Ecto neural progenitor cell (in vitro differentiated cells): Measurements from ENCODE around the gene SLC35A2.
"Not testable (repeated sequence)": the region's sequence is repeated elsewhere in the genome, so short reads cannot be mapped to it uniquely, and the experiment has no call there.

Source experiments
- DNase-seq: peaks from one replicate; pipeline ENCODE4 v3.0.0-alpha.2; 2018; ENCODE audit warnings: low spot score

The SLC35A2 gene

GRCh38 chrX:48902776-48903175 is 8.7 kb downstream of the SLC35A2 start:
- no peak for DNase-seq

GRCh38 chrX:48902135-48902534 is 9.3 kb downstream of the SLC35A2 start:
- DNase-seq: peak; percentile 33

GRCh38 chrX:48901069-48901468 is 10.4 kb downstream of the SLC35A2 start:
- no peak for DNase-seq

- DNase-seq: no peak
Observed at GRCh38 chrX:48899078-48899410, 12.4 kb downstream of the SLC35A2 start.

- DNase-seq: peak; percentile 90
Observed at GRCh38 chrX:48897625-48898306, 13.7 kb downstream of the SLC35A2 start, which contains the start of the genes PQBP1 and TIMM17B. TSS of gene PQBP1 (plus strand) at chrX:48897930. CDS start at chrX:48898510, 580 bp downstream. TSS of gene TIMM17B (minus strand) at chrX:48897768. CDS start at chrX:48897749, 19 bp downstream.

- peak; percentile 84 for DNase-seq
Observed at GRCh38 chrX:48897157-48897624, 14.3 kb downstream of the SLC35A2 start.

GRCh38 chrX:48896611-48897011 is 14.8 kb downstream of the SLC35A2 start:
- no peak for DNase-seq

- DNase-seq: no peak
Observed at GRCh38 chrX:48894891-48895290, 16.6 kb downstream of the SLC35A2 start.

GRCh38 chrX:48893556-48894348 is 17.7 kb downstream of the SLC35A2 start:
- no peak for DNase-seq

GRCh38 chrX:48892896-48893295 is 18.6 kb downstream of the SLC35A2 start:
- DNase-seq: no peak

- peak; percentile 85 for DNase-seq
Observed at GRCh38 chrX:48891402-48892288, 19.8 kb downstream of the SLC35A2 start.

- no peak for DNase-seq
Observed at GRCh38 chrX:48890934-48891401, 20.5 kb downstream of the SLC35A2 start.

GRCh38 chrX:48890296-48890925 is 21.0 kb downstream of the SLC35A2 start:
- DNase-seq: no peak

GRCh38 chrX:48886586-48886985 is 24.9 kb downstream of the SLC35A2 start:
- DNase-seq: not testable (repeated sequence)

- DNase-seq: no peak
Observed at GRCh38 chrX:48883729-48884128, 27.7 kb downstream of the SLC35A2 start.

- not testable (repeated sequence) for DNase-seq
Observed at GRCh38 chrX:48876944-48877343, 34.5 kb downstream of the SLC35A2 start.

- not testable (repeated sequence) for DNase-seq
Observed at GRCh38 chrX:48872017-48872416, 39.4 kb downstream of the SLC35A2 start.

- DNase-seq: no peak
Observed at GRCh38 chrX:48864210-48864609, 47.2 kb downstream of the SLC35A2 start.

GRCh38 chrX:48854898-48855297 is 56.5 kb downstream of the SLC35A2 start:
- no peak for DNase-seq

GRCh38 chrX:48854121-48854804 is 57.2 kb downstream of the SLC35A2 start:
- DNase-seq: not testable (repeated sequence)

GRCh38 chrX:48853494-48853893 is 58.0 kb downstream of the SLC35A2 start:
- DNase-seq: not testable (repeated sequence)
